Activated T-helper 1 cell treated with anti-CD3 and anti-CD28 coated beads, Interleukin-2, amount 50 U/mL, for 16 hours (primary cell): Measurements from ENCODE around the gene SLC39A5.
A peak's percentile ranks its signal among the peaks of the same experiment; 100 is the strongest.
"Not testable (repeated sequence)": the region's sequence is repeated elsewhere in the genome, so short reads cannot be mapped to it uniquely, and the experiment has no call there.

Experiments used
- DNase-seq, 2 donors: peaks; one replicate each; pipeline ENCODE4 v3.0.0-alpha.2; 2020; ENCODE audit warnings: low read depth in 1 of 2, low spot score in 1 of 2

Gene SLC39A5

GRCh38 chr12:56243731-56244181, 13.9 kb downstream of the SLC39A5 start:
- DNase-seq = no peak

- DNase-seq = no peak
These were observed 14.6 kb downstream of the SLC39A5 start for GRCh38 chr12:56244494-56244893.

DNA sequence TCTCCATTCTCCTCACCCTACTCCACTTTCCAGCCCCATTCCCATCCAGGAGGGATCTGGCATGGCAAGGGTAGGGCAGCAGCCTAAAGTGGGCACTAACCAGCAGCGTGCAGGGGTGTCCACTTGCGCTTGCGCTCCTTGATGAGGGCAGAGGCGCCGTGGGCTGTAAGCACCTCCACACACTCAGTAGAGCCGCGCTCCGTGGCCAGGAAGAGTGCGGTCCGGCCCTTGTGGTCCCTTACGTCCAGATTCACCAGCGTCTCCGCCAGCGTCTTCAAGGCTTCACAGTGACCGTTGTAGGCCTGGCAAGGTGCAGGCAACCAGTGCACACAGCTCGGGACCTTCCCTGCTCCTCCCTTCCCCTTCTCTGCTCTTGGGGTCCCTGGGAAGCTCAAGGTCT, 18.1 kb downstream of the SLC39A5 start:
- no peak for DNase-seq

DNA sequence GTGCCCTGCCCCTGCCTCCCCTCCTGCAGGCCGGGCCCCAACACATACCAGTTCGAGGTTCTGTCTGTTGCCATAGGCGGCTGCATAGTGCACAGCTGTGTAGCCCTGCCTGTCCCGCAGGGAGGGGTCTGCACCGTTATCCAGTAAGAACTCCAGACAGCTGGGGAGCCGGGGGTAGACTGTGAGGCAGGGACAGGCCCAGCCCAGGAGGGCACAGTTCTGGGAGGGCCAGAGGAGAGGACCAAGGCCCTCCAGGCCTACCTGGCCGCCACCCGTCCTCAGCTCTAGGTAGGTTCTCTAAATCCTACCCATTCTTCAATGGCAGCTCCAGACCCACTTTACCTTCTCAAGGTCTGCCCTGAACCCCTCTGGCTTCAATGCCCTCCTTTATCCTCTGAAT, 18.9 kb downstream of the SLC39A5 start:
- DNase-seq = no peak

DNA sequence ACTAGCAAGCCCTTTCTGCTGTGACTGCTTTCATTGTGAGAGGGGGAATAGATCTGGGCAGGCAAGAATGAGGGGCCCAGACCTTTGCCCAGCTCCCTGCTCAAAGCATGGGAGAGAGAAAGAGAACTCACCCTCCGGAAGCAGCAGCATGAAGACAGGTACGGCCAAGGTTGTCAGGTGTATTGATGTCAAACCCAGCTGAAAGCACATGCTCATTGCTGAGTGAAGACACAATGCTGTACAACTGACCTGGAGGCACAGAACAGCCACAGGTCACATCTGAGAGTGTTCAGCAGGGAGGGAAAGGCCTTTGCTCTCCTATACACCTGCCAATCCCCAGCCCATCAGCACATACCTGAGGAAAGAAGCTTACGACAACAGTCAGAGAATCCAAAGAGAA, 22.8 kb downstream of the SLC39A5 start:
- no peak for DNase-seq

DNA sequence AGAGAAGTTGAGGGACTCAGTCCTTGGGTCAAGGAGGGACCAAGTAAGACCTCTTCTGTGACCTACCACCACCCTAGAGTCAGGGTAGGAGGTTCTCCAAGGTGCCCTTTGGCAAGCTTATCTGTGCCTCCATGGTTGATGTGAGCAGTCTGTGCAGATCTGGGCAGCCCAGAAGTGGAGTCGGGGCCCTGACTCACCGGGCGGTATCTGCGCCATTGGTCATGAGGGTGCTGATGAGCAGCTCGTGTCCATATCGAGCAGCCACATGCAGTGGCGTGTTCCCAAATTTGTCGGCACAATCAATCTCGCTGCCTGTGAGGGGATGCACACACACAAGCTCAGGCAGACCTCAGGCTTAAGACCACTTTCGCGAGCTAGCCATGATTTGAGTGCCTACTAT, 23.2 kb downstream of the SLC39A5 start:
- no peak for DNase-seq

DNA sequence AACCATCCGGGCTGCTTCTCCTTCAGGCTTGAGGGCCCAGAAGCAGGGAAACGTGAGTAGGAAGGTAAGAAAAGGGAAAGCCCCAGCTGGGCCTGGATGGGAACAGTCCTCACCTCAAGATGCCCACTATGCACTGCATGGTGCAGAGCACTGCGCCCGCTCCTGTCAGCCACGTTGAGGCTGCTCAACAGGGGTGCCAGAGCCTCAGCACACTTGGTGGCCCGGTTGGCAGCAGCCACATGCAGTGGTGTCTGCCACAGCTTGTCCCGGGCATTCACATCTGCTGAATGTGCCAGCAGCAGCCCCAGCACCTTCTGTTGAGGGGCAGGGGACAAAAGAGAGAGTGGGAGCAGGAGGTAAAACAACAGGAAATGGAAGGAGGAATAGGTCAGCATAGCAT, 25.8 kb downstream of the SLC39A5 start:
- no peak for DNase-seq

- no peak for DNase-seq
These were observed 26.6 kb downstream of the SLC39A5 start for GRCh38 chr12:56256326-56256960.

DNA sequence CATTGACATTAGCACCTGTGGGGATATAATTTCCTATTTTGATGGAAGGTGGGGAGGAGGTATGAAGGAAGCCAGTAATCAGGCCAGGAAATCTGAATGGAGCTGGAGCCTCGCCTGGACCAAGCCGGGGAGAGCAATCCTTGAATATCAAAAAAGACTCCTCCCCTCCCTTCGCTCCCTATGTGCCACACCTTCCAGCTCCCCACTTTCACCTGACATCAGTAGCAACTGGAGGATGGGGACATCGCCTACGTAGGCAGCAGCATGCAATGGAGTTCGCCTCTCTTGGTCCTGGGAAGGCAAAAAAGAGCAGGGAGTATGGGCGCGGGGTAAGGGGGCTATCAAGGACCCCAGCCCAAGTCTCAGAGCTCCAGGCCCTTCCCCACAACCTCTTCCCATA, 27.2 kb downstream of the SLC39A5 start:
- DNase-seq = no peak

GRCh38 chr12:56257491-56258067, 27.7 kb downstream of the SLC39A5 start:
- DNase-seq = no peak

GRCh38 chr12:56258068-56258819, 28.4 kb downstream of the SLC39A5 start, which contains the start of gene ANKRD52:
TSS of gene ANKRD52 (minus strand) at chr12:56258384. CDS start at chr12:56258269, 115 bp downstream.
- peak; percentile 45 to 73 for DNase-seq

DNA sequence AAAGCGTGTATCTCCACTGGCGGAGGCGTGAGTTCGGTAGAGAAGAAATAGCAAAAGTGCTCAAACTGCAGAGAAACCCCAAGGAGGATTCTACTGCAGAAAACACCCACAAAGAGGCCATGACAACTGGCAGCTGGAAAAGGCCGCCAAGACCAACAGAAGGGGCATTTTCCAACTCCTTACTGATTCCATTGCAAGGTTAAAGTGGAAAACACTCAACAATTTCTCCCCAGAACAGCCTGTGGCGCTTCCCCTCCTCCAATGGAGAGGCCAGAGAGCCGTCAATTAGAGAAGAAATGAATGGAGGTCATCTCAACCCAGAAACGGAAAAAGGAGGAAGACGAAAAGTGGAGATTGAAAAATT, 29.0 kb downstream of the SLC39A5 start:
- no peak for DNase-seq

DNA sequence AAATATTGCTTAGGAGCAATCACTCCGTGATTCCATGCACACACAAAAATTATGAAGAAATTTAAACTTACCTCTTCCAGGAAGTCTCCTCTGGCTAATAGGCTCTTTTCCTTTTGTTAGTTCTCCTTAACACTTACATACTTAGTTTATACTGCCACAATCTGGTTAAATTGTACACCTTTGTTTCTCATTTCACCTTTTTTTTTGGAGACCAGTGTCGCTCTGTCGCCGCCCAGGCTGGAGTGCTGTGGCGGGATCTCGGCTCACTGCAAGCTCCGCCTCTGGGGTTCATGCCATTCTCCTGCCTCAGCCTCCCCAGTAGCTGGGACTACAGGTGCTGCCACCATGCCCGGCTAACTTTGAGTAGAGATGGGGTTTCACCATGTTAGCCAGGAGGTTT, 30.5 kb downstream of the SLC39A5 start:
- no peak for DNase-seq

- DNase-seq = no peak
These were observed 31.1 kb downstream of the SLC39A5 start for GRCh38 chr12:56260921-56261320.

DNA sequence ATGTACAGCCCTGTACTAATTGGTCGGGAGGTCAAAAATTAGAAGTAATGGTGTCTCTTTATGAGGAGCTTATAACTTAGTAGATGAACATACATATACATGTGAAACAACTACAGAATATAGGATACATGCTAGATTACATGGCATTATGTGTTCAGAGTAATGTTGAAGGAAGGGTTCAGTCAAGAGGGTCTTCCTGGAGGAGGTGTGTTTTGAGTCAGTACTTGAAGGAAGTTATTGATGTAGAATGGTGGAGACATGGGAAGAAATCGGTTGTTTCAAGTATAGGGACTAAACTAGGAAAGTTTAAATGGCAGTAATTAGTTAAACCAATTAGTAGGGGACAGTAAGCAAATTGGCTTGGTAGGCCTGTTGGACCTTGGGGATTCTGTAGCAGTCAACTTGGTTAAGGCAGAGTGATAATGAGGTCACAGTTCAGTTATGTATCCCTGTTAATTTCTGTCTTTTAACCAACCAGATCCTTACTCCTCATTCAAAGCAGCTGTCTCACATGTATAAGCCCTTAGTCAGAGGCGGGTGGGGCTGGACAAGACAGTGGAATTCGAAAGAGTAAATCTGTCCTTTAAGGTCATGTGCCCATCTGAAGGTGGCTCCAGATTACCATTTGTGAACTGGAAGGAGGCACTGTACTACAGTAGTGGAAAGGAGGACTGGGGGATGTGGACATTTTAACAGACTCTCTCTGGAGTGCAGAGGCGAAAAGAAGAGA, 31.8 kb downstream of the SLC39A5 start:
- DNase-seq = no peak

GRCh38 chr12:56262955-56263354, 33.1 kb downstream of the SLC39A5 start:
- DNase-seq = not testable (repeated sequence)

- not testable (repeated sequence) for DNase-seq
These were observed 36.3 kb downstream of the SLC39A5 start for GRCh38 chr12:56266068-56266692.

- DNase-seq = peak; percentile 79 to 80
These were observed 37.0 kb downstream of the SLC39A5 start, which contains the start of gene COQ10A for GRCh38 chr12:56266693-56267442. TSS of gene COQ10A (plus strand) at chr12:56266942. CDS start at chr12:56267119, 177 bp downstream.

GRCh38 chr12:56267443-56268071, 37.7 kb downstream of the SLC39A5 start:
- no peak for DNase-seq

- no peak for DNase-seq
These were observed 41.2 kb downstream of the SLC39A5 start for GRCh38 chr12:56271031-56271430.
